Thoracic aorta (tissue), 2 donors: ENCODE data around the gene PRPSAP2. TPM values are rescaled to one million over a fixed set of nuclear protein-coding genes. Genes with fewer than 3 reads are reported as not detected.
"Not testable (repeated sequence)": the region's sequence is repeated elsewhere in the genome, so short reads cannot be mapped to it uniquely, and the experiment has no call there.

ENCODE experiments used
- ATAC-seq: fragments of 150-250 bp; one replicate; pipeline ENCODE4 v1.8.0; 2017; ENCODE audit warnings: low read depth; ENCODE audit not compliant: insufficient number of reproducible peaks, low FRiP score
- DNase-seq: peaks from one replicate; pipeline ENCODE4 v3.0.0-alpha.2; 2020; ENCODE audit warnings: low spot score
- H3K27ac ChIP-seq, 2 donors: fragments of 200-600 bp; sonication (generic); 1 replicate in 1 of 2; 2 replicates in 1 of 2; pipeline ENCODE4 v1.5.1; 2016; ENCODE audit warnings: mild to moderate bottlenecking in 2 of 2, moderate library complexity in 2 of 2
- H3K27me3 ChIP-seq: fragments of 200-600 bp; sonication (generic); replicated peaks from 2 replicates; pipeline ENCODE4 v1.6.0; 2016; ENCODE audit warnings: mild to moderate bottlenecking; ENCODE audit not compliant: insufficient read depth
- H3K36me3 ChIP-seq: fragments of 200-600 bp; sonication (generic); one replicate; pipeline ENCODE4 v1.5.1; 2016
- H3K4me1 ChIP-seq, 2 donors: fragments of 200-600 bp; sonication (generic); 1 replicate in 1 of 2; 2 replicates in 1 of 2; pipeline versions ENCODE4 v1.5.1 to v1.6.0; 2016; ENCODE audit warnings: low read depth in 2 of 2, mild to moderate bottlenecking in 1 of 2; ENCODE audit not compliant: control insufficient read depth in 1 of 2
- H3K4me3 ChIP-seq: fragments of 200-600 bp; sonication (generic); 2 replicates; pipeline ENCODE4 v1.5.1; 2016; ENCODE audit warnings: mild to moderate bottlenecking
- H3K9me3 ChIP-seq: fragments of 200-600 bp; sonication (generic); 2 replicates; pipeline ENCODE4 v1.5.1; 2016
- CTCF ChIP-seq: fragments of 200-600 bp; sonication (generic); IDR thresholded peaks from one replicate; pipeline ENCODE4 v1.5.1; 2019; ENCODE audit warnings: antibody characterized with exemption
- total RNA-seq, 2 donors: library from RNA; depleted of rRNA; stranded (reverse); fragments of >200 nt; gene quantifications; one replicate each; pipeline versions ENCODE4 v1.1.0 to v1.2.3, GENCODE V29; 2016

Gene PRPSAP2
- total RNA-seq, 2 donors from 2014 or later = 21.3 to 26.9 TPM

DNA sequence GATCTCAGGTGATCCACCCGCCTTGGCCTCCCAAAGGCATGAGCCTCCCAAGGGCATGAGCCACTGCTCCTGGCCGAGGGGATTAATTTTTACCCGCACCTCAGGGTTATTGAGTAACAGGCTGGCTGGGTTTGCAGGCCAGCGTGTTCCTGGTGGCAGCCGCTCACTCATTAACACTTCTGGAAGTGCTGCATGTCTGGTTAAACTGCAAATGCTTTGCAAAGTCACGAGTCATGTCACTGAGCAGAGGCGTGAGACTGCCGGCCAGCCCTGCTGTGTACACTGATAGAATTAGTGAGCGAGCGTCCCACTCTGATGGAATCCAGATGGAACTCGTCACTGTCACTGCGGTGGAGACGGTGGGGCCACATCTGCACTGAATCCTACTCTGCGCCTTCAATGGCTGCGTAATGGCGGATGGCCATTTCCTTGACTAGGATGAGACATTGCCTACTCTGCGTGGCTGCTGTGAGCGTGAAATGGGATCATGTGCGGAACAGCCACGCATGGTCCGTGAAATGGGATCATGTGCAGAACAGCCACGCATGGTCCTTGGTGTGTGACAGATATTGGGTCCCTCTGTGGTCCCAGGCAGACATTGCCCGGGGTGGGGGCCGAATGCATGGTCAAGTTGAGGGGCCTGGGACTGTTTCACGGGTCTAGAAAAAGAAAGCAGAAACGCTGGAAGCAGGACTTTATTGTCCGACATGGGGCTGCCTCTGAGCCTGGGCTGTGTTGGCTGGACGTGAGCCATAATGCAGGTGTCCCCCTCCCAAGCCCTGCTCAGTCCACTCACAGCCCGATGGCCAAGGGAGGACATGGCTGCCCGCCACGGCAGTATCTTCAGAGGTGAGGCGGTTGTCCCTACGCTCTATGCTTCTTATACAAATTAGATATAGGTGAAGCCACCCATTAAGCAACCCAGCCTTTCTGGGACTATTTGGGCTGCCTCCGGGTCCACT is 93.3 kb downstream of the PRPSAP2 start:
- no peak overlapping the region for H3K27ac ChIP-seq
- DNase-seq = no peak

GRCh38 chr17:18951941-18952842 is 94.3 kb downstream of the PRPSAP2 start, which contains the start of gene SLC5A10:
TSS of gene SLC5A10 (plus strand) at chr17:18952165. CDS start at chr17:18952206, 41 bp downstream.
- H3K4me3 ChIP-seq = no peak within 1 kb of the TSS
- no peaks in the 10 kb centered on the region for H3K9me3 ChIP-seq
- no peak within 1 kb of the TSS for H3K27ac ChIP-seq
- ATAC-seq (no peak), DNase-seq (no peak)
- no peaks in the 10 kb centered on the region for H3K27me3 ChIP-seq
- no peaks in the 10 kb centered on the region for H3K36me3 ChIP-seq
- no peak for TF ChIP-seq CTCF
- no peaks in the 10 kb centered on the region for H3K4me1 ChIP-seq

More for the DNA sequence above, 93.3 kb downstream of the PRPSAP2 start:
- no peaks in the 10 kb centered on the region for H3K36me3 ChIP-seq
- H3K9me3 ChIP-seq = no peaks in the 10 kb centered on the region
- H3K4me1 ChIP-seq = no peaks in the 10 kb centered on the region
- no peak for ATAC-seq
- TF ChIP-seq CTCF = no peak
- no peaks in the 10 kb centered on the region for H3K27me3 ChIP-seq
- no peak overlapping the region for H3K4me3 ChIP-seq

DNA sequence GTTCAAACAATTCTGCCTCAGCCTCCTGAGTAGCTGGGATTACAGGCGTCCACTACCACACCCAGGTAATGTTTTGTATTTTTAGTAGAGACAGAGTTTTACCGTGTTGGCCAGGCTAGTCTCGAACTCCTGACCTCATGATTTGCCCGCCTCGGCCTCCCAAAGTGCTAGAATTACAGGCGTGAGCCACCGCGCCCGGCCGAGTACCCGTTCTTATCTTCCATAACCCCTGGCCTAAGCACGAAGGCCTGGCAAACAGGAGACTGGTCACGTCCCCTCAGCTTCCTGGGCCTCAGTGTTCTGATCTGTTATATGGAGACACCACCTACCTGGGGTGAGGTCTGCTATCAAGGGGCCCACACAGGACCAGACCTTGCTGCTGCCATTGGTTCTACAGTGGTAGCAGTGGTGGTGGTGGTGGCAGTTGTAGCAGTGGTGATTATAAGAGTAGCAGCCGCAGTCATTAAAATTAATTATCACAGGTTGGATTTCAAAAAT is 95.3 kb downstream of the PRPSAP2 start:
- no peaks in the 10 kb centered on the region for H3K9me3 ChIP-seq
- H3K27me3 ChIP-seq = no peaks in the 10 kb centered on the region
- no peaks in the 10 kb centered on the region for H3K36me3 ChIP-seq
- no peaks in the 10 kb centered on the region for H3K4me1 ChIP-seq
- TF ChIP-seq CTCF = no peak
- H3K27ac ChIP-seq = no peak overlapping the region
- no peak for ATAC-seq
- DNase-seq = no peak
- H3K4me3 ChIP-seq = no peak overlapping the region

DNA sequence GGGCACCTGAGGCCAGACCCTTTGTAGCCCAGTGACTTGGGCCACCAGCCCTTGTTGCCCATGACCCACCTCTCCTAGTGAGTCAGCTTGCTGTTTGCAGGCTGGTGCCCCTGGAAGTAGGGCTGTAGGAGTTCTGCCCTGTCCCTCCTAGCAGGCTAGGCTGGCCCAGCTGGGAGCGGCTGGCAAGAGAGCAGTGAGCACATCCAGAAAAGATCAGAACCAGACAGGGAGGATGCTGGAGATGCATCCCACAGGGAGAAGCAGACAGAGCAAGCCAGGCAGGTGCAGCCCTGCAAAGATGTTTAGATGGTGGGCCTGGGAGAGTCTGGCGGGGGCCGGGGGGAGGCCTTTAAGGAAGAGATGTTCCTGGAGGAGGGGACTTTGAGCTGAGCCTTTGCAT is 96.4 kb downstream of the PRPSAP2 start:
- Histone ChIP-seq H3K4me3 (no peak overlapping the region), H3K36me3 (no peaks in the 10 kb centered on the region), H3K27me3 (no peaks in the 10 kb centered on the region), H3K9me3 (no peaks in the 10 kb centered on the region), H3K27ac (no peak overlapping the region), H3K4me1 (no peaks in the 10 kb centered on the region)
- DNase-seq (no peak), ATAC-seq (no peak)
- TF ChIP-seq CTCF = no peak

DNA sequence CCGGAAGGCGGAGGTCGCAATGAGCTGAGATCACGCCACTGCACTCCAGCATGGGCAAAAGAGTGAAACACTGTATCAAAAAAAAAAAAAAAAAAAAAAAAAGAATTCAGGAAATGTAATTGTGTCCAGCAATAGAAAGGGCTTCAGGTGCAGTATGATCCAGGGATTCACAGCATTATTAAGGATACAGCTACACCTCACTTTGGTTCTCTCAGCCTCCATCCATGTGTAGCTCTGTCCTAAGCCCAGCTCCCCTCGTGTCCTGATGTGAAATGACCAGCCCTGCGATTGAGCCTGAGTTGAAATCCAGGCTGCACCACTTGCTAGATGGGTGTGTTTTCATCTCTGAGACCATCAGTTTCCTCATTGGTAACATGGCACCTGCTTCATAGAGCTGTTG is 97.1 kb downstream of the PRPSAP2 start:
- no peaks in the 10 kb centered on the region for H3K4me1 ChIP-seq
- H3K36me3 ChIP-seq = no peaks in the 10 kb centered on the region

DNA sequence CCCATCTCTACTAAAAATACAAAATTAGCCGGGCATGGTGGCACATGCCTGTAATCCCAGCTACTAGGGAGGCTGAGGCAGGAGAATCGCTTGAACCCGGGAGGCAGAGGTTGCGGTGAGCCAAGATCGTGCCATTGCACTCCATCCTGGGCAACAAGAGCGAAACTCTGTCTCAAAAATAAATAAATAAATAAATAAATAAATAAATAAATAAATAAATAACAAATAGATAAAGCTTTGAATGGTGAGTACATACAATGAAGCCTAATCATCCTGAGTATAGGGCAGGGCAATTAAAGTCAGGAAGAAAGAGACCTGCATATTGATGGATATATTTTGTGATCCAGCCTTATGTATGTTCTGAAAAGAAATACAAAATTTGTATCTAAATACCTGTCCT is 98.1 kb downstream of the PRPSAP2 start:
- H3K27me3 ChIP-seq, H3K4me3 ChIP-seq, H3K4me1 ChIP-seq, H3K36me3 ChIP-seq, DNase-seq, H3K27ac ChIP-seq, H3K9me3 ChIP-seq, ATAC-seq: not testable (repeated sequence)

More for the DNA sequence above, 97.1 kb downstream of the PRPSAP2 start:
- TF ChIP-seq CTCF = no peak
- DNase-seq (no peak), ATAC-seq (no peak)
- Histone ChIP-seq H3K27me3 (no peaks in the 10 kb centered on the region), H3K4me3 (no peak overlapping the region), H3K27ac (no peak overlapping the region), H3K9me3 (no peaks in the 10 kb centered on the region)
